HG03571 (cell line): ENCODE data around the gene SPRR2F.

Experiments used
- ATAC-seq: cut with Tn5 transposase; IDR thresholded peaks from one replicate; pipeline ENCODE4 v1.9.1; 2021; ENCODE audit not compliant: unreplicated experiment

Gene SPRR2F

DNA sequence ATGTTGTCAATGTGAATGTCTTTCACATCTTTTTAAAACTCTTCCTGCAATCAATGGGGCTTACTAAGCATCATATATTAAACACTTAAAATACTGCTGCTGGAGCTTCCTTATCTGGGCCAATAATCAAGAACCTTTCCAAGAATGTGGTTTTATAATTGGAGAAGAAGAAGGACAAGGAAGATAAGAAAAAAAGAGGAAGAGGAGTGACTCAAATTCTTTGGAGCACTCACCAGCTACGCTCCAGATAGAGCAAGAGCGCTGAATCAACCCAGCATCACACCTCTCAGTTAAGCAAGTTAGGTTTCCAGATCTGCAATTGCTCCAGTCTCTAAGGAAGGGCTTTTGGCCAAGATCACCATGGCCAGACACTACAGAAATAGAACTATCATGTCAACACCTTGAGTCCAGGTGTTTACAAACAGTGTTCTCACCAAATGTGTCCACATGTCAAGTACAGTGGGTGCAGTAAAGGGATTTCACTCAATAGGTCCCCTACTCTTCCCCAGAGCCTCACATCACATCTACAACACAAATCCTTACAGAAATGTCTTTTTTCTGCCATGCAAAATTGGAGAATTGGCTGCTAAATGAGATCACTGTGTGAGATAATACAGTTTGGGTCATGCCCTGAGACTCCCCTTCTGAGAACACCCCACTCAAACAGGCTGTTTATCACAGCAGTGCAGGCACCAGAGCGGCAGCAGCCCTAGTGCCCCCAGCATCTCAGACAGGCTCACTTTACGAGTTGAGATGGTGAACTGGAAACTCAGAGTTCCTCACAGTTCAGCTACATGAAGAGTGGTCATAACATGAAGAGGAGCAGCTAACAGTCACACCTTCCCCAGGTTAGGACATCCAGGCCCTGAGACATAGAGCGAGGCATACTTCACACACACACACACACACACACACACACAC is 40.2 kb downstream of the SPRR2F start:
- ATAC-seq = no peak

DNA sequence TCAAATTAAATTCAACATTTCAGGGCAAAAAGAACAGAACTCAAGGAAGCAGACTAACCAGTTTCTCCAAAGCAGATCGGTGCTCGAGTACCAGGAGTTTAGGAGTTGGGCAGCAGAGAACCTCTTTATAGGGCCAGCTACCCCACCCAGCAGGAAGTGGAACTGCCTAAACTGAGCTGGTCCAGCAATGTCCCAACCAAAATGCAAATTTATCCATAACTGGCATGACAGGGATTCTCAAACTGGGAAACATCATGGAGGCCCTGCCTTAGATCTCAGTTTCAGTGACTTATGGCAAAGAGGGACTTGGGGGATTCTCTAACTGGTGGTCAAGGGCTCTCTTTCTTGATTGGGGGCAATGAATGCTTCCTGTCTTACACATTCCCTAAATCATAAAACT is 41.8 kb downstream of the SPRR2F start, which contains the start of gene SPRR2B:
Gene SPRR2B, minus strand, starts transcription at position 101 of the 400 bp plus-strand sequence. CDS start 772 bp downstream, outside the sequence.
- ATAC-seq = no peak

DNA sequence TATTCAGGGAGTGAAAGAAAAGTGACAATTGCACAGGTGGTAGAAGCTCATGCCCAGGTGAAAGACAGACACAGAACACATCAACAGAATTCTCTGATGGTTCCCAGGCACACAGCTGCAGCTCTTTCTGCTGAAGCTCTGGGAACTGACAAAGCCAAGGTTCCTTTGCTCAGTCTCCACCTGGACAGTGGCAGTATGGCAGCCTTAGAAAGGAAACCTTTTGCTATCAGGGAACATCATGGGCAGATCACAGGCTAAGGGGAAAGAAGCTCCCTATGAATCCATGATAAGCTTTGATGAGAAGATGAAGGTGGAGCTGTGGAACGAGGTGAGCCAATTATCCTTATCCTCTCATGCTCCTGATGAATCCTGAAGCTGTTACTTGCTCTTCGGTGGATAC is 43.1 kb downstream of the SPRR2F start:
- ATAC-seq = no peak
